NCI-H2107 treated with DMSO at 0.1 percent for 48 hours (cell line): ENCODE results near the gene NPIPA3.
"Not testable (repeated sequence)": the region's sequence is repeated elsewhere in the genome, so short reads cannot be mapped to it uniquely, and the experiment has no call there.

Experiments
- DNase-seq: peaks from one replicate; lab custom pipeline; 2025; ENCODE audit not compliant: unreplicated experiment; lab: John Stamatoyannopoulos, UW

NPIPA3 gene

DNA sequence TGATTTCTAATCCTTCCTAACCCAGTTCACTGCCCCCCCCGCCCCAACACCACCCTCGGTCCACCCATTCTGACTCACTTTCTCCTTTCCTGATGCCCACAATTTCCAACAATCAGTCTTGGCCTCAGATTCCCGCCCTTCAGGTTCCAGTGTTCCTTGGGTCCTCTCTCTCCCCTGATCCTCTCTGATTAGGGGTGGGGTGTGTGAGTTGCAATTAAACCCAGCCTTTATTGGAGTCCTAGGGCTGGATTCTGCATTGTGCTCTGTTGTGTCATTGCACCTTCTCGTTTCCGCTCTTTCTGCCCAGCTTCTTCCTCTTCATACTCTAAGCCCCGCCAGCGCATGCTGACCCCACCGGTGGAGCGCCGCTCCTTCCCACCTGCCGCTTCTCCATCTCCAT, 38.6 kb downstream of the NPIPA3 start:
- DNase-seq = not testable (repeated sequence)

DNA sequence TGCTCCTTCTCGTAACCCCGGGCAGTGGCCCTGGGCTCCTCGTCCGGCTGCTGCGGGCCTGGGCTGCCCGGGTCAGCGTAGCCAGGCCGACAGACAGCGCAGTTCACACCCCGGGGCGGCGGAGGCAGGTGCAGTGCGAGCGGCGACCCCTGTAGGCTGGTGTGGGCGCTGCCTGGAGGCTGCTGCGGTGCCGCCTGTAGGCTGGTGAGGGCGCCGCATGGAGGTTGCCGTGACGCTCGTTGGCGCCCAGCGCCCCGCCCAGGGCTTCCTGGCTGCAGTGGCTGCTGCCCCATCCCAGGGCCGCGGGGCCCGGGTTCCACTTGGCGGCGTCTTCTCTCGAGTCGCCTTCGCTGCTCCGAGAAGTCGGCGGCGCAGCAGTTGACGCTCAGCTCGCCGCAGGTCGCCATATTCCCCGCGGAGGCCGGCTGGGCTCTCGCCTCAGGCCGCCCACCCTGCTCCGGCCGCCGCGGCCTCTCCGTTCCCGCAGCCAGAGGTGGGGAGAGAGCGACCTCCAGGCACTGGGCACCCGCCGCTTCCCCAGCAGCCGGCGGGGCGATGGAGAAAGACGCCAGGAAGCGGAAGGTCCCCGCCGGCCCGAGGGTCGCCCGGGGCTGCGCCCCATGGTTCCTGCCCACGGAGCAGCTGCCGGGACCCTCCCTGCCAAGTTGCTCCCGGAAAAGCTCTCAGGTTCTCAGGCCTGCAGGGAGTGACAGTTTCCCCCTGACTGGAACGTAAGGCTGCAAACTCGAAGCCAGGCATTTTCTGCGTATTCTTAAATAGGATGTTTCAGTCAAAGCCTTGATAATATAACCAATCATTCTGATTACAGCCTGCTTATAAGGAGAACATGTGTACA, 39.3 kb downstream of the NPIPA3 start, which contains the start of gene NPIPA2:
Gene NPIPA2, plus strand, starts transcription at position 261 of the 856 bp plus-strand sequence. CDS start 5,533 bp downstream, outside the sequence.
- DNase-seq = not testable (repeated sequence)

DNA sequence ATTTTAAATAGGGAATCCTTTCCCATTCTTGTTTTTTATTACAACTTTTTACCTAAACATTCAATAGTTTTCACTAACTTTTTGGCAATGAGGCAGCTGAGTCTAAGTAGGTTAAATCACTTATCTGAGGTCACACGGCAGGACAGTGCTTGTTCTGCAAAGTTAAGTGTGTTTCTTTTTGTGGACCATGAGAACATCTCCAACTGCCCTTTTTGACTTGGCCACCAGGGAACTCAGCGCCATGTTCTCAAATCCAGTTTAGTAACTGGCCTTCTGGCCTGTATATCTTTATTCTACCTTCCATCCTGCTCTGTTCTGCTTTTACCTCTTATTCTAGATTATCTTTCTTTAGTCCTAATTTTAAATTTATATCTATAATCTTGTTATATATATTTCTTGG, 70.4 kb downstream of the NPIPA3 start:
- DNase-seq = not testable (repeated sequence)

DNA sequence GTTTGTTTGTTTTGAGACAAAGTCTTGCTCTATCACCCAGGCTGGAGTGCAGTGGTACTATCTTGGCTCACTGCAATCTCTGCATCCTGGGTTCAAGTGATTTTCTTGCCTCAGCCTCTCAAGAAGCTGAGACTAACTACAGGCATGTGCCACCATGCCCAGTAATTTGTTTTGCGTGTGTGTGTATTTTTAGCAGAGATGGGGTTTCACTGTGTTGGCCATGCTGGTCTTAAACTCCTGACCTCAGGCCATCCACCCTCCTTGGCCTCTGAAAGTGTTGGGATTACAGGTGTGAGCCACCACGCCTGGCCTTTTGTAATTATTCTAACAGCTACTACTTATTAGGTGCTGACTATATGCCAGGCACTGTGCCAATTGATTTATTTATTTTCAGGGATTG, 72.4 kb downstream of the NPIPA3 start:
- DNase-seq = not testable (repeated sequence)
